Measurements from ENCODE around the gene FBN2.

Gene FBN2

DNA sequence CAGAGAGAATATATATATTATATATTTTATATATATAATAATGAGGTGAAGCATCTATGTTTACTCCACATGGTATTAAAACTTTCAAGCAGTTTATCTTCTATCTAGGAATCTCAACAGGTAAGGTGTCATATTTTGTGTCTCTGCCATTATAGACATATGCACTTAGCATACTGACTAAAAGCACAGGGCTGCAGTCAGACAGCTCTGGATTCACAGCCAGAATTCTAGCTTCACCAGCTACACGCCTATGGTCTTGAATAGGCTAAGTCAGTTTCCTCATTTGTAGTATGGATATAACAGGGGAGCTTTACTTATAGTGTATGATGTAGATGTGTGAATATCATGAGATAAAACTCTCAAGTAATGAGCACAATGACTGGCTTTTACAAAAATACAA, 57.9 kb downstream of the FBN2 start:
- no peak for DNase-seq (ENCODE audit: extremely low read depth, low read depth)
- TF ChIP-seq, protein P1, sequence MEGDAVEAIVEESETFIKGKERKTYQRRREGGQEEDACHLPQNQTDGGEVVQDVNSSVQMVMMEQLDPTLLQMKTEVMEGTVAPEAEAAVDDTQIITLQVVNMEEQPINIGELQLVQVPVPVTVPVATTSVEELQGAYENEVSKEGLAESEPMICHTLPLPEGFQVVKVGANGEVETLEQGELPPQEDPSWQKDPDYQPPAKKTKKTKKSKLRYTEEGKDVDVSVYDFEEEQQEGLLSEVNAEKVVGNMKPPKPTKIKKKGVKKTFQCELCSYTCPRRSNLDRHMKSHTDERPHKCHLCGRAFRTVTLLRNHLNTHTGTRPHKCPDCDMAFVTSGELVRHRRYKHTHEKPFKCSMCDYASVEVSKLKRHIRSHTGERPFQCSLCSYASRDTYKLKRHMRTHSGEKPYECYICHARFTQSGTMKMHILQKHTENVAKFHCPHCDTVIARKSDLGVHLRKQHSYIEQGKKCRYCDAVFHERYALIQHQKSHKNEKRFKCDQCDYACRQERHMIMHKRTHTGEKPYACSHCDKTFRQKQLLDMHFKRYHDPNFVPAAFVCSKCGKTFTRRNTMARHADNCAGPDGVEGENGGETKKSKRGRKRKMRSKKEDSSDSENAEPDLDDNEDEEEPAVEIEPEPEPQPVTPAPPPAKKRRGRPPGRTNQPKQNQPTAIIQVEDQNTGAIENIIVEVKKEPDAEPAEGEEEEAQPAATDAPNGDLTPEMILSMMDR (IDR thresholded peaks at IDR 0.05; ENCODE audit: low read depth, low read length), result no peak

DNA sequence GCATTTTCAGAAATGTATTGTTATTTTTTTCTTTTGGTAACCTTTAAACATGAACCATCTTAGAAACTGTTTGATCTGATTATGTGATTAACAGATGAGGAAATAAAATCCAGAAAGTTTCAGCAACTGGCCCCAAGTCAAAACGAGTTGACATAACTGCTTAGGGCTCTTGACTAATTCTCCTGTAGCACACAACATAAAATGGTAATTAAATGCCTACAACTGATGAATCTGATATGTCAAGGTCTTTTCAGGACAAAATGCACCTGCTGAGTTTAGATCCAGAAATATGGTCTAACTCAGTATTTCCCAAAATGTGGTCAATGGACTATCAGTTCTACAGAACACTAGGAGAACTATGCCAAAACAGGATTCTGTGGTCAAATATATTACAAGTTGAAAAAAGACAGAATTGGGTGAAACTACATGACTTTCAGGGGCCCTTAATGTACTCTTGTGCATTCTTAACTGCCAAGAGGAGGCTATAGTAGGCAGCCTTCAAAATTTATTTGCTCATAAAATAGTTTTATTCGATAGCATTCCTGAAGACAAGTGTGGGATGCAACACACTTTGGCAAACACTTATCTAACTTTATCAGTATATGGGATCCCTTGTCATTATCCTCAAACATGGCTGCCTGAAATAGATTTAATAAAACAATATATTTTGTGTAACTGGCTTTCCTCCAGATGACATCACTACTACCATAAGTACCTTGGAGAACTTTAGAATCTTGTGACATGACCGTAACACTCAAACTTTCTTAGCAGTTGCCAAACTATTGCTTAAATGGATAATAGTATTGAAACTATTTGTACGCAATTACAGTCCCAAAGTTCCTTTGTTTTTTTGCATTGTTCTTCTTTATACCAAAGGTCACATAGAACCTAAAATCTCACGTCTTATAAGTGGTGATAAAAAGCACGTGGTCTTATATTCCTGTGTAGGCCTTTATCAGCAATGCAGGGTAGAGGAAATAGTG, 59.4 kb downstream of the FBN2 start:
- TF ChIP-seq, protein P1 (IDR thresholded peaks at IDR 0.05; ENCODE audit: low read depth, low read length), result no peak
- DNase-seq (ENCODE audit: extremely low read depth, low read depth), result no peak

DNA sequence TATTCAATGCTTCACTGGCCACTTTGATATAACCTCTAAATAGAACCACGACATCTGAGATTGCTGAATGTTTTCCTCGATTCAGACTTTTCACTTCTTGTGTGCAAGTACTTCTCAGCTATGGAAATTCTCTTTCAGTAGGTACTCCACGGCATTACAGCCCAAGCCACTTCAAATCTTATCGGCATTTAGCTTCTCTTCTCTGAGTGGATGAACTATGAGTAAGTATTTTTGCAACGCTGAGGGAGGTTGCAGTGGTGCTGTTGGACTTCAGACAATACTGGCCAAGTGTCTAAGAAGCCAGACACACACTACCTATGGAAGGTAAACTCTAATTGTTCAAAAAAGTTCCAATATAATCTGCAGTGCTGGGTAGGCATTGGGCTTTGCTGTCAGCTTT, 60.1 kb downstream of the FBN2 start:
- DNase-seq (ENCODE audit: extremely low read depth, low read depth), result no peak
- TF ChIP-seq, protein P1 (IDR thresholded peaks at IDR 0.05; ENCODE audit: low read depth, low read length), result no peak

DNA sequence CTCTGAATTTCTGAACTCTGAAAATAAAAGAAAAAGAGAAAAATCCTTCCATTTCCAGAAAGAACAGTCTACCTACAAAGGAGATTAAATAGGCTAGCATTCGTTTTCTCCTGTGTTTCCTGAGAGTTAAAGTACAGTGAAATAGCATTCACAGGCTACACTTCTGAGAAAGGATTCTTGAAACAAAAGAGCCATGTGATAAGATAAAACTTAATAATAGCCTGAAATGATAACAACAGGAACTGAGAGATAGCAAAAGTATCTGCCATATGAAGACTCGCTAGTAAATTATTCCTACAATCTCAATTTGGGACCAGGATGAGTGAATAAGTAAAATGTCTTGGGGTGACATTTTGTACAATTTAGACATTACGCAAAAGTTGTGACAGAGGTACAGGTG, 62.4 kb downstream of the FBN2 start:
- TF ChIP-seq, protein P1 (IDR thresholded peaks at IDR 0.05; ENCODE audit: low read depth, low read length), result no peak
- DNase-seq (ENCODE audit: extremely low read depth, low read depth), result no peak

DNA sequence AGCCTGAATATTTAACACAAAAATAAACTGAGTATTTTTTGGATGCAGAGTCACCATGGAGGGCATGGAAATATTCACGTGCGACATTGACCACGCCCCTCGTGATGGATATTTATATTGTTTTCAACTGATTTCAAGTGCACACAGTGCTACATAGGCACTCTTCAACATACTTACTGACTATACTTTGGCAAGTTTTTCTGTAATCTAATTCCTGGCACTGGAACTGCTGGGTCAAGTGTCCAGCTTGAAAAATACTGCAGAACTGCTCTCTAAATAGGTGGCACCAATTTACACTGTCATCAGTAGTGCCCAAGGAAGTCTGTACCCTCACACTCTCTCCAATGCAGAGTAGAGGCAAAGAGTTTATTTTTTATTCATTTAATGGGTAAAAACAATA, 65.1 kb downstream of the FBN2 start:
- TF ChIP-seq, protein P1 (IDR thresholded peaks at IDR 0.05; ENCODE audit: low read depth, low read length), result no peak
- DNase-seq (ENCODE audit: extremely low read depth, low read depth), result no peak

DNA sequence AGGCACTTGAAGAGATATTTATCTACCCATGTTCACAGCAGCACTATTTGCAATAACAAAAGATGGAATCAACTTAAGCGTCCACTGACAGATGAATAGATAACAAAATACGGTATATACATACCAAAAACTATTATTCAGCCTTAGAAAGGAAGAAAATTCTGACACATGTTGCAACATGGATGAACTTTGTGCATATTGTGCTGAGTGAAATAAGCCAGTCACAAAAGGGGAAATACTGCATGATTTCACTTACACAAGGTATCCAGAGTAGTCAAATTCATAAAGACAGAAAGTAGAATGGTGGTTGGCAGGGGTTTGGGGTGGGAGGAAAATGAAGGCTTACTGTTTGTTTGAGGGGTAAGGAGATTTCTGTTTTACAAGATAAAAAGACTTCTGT, 66.0 kb downstream of the FBN2 start:
- DNase-seq (ENCODE audit: extremely low read depth, low read depth), result no peak
- TF ChIP-seq, protein P1 (IDR thresholded peaks at IDR 0.05; ENCODE audit: low read depth, low read length), result no peak

DNA sequence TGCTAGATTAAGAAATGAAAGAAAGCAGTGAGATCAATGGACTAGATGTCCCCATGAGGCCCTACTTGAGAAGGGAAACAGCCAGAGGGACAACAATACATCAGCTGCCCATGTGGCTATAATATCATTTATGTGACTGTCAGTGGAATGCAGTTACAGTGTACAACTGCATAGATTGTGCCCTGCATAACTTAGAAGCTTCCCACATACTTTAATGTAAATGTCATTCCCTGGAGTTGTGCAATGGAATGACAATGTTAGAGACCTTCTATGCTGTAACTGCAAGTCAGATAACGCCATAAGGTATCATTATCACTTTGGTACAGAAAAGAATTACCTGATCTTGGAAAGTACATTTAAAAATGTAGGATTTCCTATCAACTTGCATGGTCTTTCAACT, 67.4 kb downstream of the FBN2 start:
- TF ChIP-seq, protein P1 (IDR thresholded peaks at IDR 0.05; ENCODE audit: low read depth, low read length), result no peak
- DNase-seq (ENCODE audit: extremely low read depth, low read depth), result no peak
